Panc1 (cell line): ENCODE results near the gene TLL2.

Experiments
- CTCF ChIP-seq: fragments of 450-650 bp; IDR thresholded peaks from 2 replicates; pipeline ENCODE4 v1.5.1; 2017; ENCODE audit warnings: mild to moderate bottlenecking
- POLR2AphosphoS5 ChIP-seq: IDR thresholded peaks from 2 replicates; pipeline ENCODE4 v1.6.1; 2012; ENCODE audit warnings: mild to moderate bottlenecking, low read depth, low read length, moderate library complexity
- REST ChIP-seq, 2 experiments: IDR thresholded peaks; 2 replicates each; pipeline ENCODE4 v1.6.1; 2011 to 2012; ENCODE audit warnings: low read depth in 2 of 2, control low read depth in 1 of 2, low read length in 1 of 2, mild to moderate bottlenecking in 1 of 2, moderate library complexity in 1 of 2; ENCODE audit not compliant: insufficient read depth in 1 of 2
- TCF7L2 ChIP-seq: IDR thresholded peaks from 2 replicates; pipeline ENCODE4 v1.6.1; 2011; ENCODE audit warnings: mild to moderate bottlenecking, low read depth, low read length, inconsistent platforms

GRCh38 chr10:96366508-96366907, 147.2 kb downstream of the TLL2 start:
- TF ChIP-seq CTCF (no peak), REST (IDR thresholded peaks at IDR 0.05; ENCODE audit: insufficient read depth in 1 of 2, low read depth in 2 of 2, low read length in 1 of 2) (no peak), POLR2AphosphoS5 (no peak), TCF7L2 (no peak)
